GM12864 (cell line): ENCODE results near the gene GFER.
A peak's percentile ranks its signal among the peaks of the same experiment; 100 is the strongest.

Experiments
- DNase-seq: peaks from one replicate; pipeline ENCODE4 v3.0.0-alpha.2; 2011; ENCODE audit warnings: low read depth
- H3K4me3 ChIP-seq: 2 replicates; pipeline ENCODE4 v1.5.1; 2011; ENCODE audit warnings: mild to moderate bottlenecking, low read depth, low read length, control low read depth
- CTCF ChIP-seq: IDR thresholded peaks from 2 replicates; pipeline ENCODE4 v1.5.1; 2011; ENCODE audit warnings: low read depth, mild to moderate bottlenecking, moderate library complexity, low read length, control low read depth, inconsistent platforms; ENCODE audit errors: missing control alignments

GFER gene

GRCh38 chr16:2001456-2002355 is 17.7 kb downstream of the GFER start:
- H3K4me3 ChIP-seq, result no peak overlapping the region
- DNase-seq, result no peak
- TF ChIP-seq CTCF, result no peak

- no peak for TF ChIP-seq CTCF
- no peak for DNase-seq
- no peak overlapping the region for H3K4me3 ChIP-seq
Measured at GRCh38 chr16:2002406-2003230, 18.6 kb downstream of the GFER start.

GRCh38 chr16:2003231-2003826 is 19.3 kb downstream of the GFER start:
- no peak for DNase-seq
- no peak for TF ChIP-seq CTCF
- no peak overlapping the region for H3K4me3 ChIP-seq

GRCh38 chr16:2003827-2004641 is 20.0 kb downstream of the GFER start:
- peak; percentile 94 for TF ChIP-seq CTCF
- no peak for DNase-seq
- H3K4me3 ChIP-seq, result no peak overlapping the region

GRCh38 chr16:2004795-2005517 is 21.0 kb downstream of the GFER start:
- no peak for DNase-seq
- no peak overlapping the region for H3K4me3 ChIP-seq
- no peak for TF ChIP-seq CTCF

- DNase-seq, result no peak
Measured at GRCh38 chr16:2005646-2006045, 21.7 kb downstream of the GFER start.

More at GRCh38 chr16:2005646-2006045, 21.7 kb downstream of the GFER start:
- H3K4me3 ChIP-seq, result no peak overlapping the region
- TF ChIP-seq CTCF, result peak; percentile 45
